ENCODE data around the gene NIP7. TPM values are rescaled to one million over a fixed set of nuclear protein-coding genes. Genes with fewer than 3 reads are reported as not detected.

The NIP7 gene
- total RNA-seq, 6 experiments from 2014 or later = 34.7 to 43.5 (median 37.1) TPM

DNA sequence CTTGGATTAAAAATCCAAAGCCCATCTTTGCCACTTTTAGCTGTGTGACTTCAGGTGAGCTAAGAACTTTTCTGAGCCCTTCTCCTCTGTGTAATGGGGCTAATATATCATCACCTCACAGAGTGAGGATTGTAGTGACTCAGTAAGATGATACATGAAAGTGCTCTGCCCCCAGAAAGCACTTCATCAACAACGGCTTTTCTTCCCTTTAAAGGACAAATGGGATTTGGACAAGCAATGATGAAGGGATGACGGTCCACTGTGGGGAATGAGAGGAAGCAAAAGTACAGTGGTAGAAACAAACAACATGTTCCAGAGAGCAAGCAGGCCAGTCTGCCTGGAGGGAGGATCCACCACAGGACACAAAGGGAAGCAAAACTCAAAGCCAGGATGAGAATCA lies 26.3 kb downstream of the NIP7 start:
- no peak for DNase-seq
- Mint-ChIP-seq H3K4me3 (no peak overlapping the region), H3K36me3 (ENCODE audit: low read depth) (peaks cover 40% of the 10 kb centered on the region), H3K9me3 (no peaks in the 10 kb centered on the region), H3K27me3 (ENCODE audit: insufficient read depth) (peaks cover 2% of the 10 kb centered on the region; the same call in 1 of the 2 replicates), H3K4me1 (ENCODE audit: low read depth) (peaks cover 12% of the 10 kb centered on the region), H3K27ac (no peak overlapping the region)
- TF ChIP-seq, protein P1, sequence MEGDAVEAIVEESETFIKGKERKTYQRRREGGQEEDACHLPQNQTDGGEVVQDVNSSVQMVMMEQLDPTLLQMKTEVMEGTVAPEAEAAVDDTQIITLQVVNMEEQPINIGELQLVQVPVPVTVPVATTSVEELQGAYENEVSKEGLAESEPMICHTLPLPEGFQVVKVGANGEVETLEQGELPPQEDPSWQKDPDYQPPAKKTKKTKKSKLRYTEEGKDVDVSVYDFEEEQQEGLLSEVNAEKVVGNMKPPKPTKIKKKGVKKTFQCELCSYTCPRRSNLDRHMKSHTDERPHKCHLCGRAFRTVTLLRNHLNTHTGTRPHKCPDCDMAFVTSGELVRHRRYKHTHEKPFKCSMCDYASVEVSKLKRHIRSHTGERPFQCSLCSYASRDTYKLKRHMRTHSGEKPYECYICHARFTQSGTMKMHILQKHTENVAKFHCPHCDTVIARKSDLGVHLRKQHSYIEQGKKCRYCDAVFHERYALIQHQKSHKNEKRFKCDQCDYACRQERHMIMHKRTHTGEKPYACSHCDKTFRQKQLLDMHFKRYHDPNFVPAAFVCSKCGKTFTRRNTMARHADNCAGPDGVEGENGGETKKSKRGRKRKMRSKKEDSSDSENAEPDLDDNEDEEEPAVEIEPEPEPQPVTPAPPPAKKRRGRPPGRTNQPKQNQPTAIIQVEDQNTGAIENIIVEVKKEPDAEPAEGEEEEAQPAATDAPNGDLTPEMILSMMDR (IDR thresholded peaks at IDR 0.05) = no peak

DNA sequence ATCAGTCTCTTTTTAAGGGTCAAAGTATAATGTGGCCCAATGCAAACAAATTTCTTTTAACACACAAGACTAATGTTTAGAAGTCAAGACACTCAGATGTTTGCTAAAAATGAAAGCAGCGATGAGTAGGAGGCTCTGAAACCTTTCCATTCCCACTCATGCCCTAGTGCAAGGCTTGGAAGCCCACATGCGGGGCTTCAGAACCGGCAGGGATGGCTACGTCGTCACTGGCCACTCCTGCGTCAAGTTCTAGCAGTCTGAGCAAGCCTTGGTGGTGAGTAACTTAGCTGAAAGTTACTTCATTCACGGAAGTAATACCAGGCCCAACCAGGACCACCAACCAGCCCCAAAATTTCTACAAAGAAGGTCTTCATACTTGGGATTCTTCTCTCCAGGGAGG lies 26.9 kb downstream of the NIP7 start:
- no peak overlapping the region for H3K27ac Mint-ChIP-seq
- peaks cover 2% of the 10 kb centered on the region; the same call in 1 of the 2 replicates for H3K27me3 Mint-ChIP-seq (ENCODE audit: insufficient read depth)
- H3K4me3 Mint-ChIP-seq = no peak overlapping the region
- DNase-seq = no peak
- TF ChIP-seq, protein P1 (IDR thresholded peaks at IDR 0.05) = no peak
- peaks cover 41% of the 10 kb centered on the region for H3K36me3 Mint-ChIP-seq (ENCODE audit: low read depth)
- peaks cover 12% of the 10 kb centered on the region for H3K4me1 Mint-ChIP-seq (ENCODE audit: low read depth)
- no peaks in the 10 kb centered on the region for H3K9me3 Mint-ChIP-seq

DNA sequence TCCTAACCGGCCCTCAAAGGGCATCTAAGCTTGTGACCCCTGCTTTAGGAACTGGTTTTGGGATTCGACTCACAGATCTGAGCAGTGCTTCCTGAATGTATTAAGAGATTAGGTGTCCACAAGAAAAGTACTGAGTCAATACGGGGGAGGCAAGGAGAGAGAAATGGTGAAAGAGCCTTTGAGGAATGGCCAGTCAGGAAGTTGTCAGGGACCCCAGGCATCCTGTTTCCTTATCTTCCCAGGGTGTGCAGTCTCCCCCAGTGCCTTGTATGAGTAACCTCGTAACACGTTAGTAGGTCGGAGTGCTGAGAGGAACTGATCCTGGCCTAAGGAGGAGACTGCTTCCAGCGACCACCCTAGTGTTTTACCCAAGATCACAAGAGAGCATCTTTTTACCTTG lies 28.4 kb downstream of the NIP7 start:
- Mint-ChIP-seq H3K4me3 (no peak overlapping the region), H3K27ac (no peak overlapping the region; the same call in 1 of the 2 replicates), H3K9me3 (no peaks in the 10 kb centered on the region), H3K27me3 (ENCODE audit: insufficient read depth) (peaks cover 2% of the 10 kb centered on the region; the same call in 1 of the 2 replicates), H3K36me3 (ENCODE audit: low read depth) (peaks cover 41% of the 10 kb centered on the region), H3K4me1 (ENCODE audit: low read depth) (peaks cover 12% of the 10 kb centered on the region)
- no peak for DNase-seq
- TF ChIP-seq, protein P1 (IDR thresholded peaks at IDR 0.05) = no peak

DNA sequence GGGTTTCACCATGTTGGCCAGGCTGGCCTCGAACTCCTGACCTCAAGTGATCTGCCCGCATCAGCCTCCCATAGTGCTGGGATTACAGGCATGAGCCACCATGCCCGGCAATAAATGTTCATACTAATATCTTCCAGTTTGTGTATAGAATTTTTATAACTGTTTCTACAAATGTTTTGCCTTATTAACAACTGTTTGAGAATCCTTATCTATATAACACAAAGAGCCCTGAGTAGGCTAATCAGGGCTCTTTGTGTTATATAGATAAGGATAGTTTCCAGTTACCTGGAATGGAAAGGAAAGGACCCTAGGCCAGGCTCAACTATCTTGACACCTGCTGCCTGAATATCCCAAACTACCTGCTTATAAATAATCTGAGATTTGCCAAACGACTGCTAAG lies 29.3 kb downstream of the NIP7 start:
- peaks cover 12% of the 10 kb centered on the region for H3K4me1 Mint-ChIP-seq (ENCODE audit: low read depth)
- H3K9me3 Mint-ChIP-seq = no peaks in the 10 kb centered on the region
- TF ChIP-seq, protein P1 (IDR thresholded peaks at IDR 0.05) = no peak
- no peak for DNase-seq
- H3K27me3 Mint-ChIP-seq (ENCODE audit: insufficient read depth) = peaks cover 2% of the 10 kb centered on the region; the same call in 1 of the 2 replicates
- H3K27ac Mint-ChIP-seq = no peak overlapping the region
- H3K4me3 Mint-ChIP-seq = no peak overlapping the region
- H3K36me3 Mint-ChIP-seq (ENCODE audit: low read depth) = peaks cover 41% of the 10 kb centered on the region

DNA sequence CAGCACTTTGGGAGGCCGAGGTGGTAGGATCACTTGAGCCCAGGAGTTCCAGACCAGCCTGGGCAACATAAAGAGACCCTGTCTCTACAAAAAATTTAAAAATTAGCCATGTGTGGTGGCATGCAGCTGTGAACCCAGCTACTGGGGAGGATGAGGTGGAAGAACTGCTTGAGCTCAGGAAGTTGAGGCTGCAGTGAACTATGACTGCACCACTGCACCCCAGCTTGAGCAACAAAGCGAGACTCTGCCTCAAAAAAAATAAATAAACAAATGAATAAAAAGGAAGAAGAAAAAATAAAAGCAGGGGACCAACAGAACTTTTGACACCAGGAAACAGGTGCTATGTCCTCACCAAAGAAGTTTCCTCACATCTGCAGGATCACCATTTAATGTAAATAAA lies 32.0 kb downstream of the NIP7 start:
- H3K27me3 Mint-ChIP-seq (ENCODE audit: insufficient read depth) = peaks cover 2% of the 10 kb centered on the region; the same call in 1 of the 2 replicates
- no peaks in the 10 kb centered on the region for H3K4me1 Mint-ChIP-seq (ENCODE audit: low read depth)
- TF ChIP-seq, protein P1 (IDR thresholded peaks at IDR 0.05) = no peak
- H3K9me3 Mint-ChIP-seq = no peaks in the 10 kb centered on the region
- no peak for DNase-seq
- no peak overlapping the region for H3K27ac Mint-ChIP-seq
- peaks cover 32% of the 10 kb centered on the region for H3K36me3 Mint-ChIP-seq (ENCODE audit: low read depth)
- H3K4me3 Mint-ChIP-seq = no peak overlapping the region

DNA sequence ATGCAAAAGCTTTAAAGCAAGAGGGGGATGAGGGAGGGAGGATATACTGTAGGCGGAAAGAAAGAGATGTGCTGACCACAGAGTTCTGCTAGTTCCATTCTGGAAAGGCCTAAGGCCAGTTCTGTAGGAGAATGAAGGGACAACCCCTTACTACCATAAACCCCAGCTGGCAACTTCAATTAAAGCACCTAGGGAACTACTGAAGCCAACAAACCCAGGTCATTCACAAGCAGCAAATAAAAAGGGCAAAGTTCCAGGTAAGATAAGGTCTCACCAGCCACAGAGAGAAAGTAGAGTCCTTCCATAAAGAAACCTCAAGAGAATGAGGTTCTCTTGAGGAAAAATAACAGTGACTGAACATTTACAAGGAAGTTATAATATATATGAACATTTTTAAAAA lies 33.4 kb downstream of the NIP7 start:
- Mint-ChIP-seq H3K4me1 (ENCODE audit: low read depth) (no peaks in the 10 kb centered on the region), H3K9me3 (no peaks in the 10 kb centered on the region), H3K27me3 (ENCODE audit: insufficient read depth) (no peaks in the 10 kb centered on the region; the same call in 1 of the 2 replicates), H3K4me3 (no peak overlapping the region), H3K36me3 (ENCODE audit: low read depth) (peaks cover 26% of the 10 kb centered on the region), H3K27ac (no peak overlapping the region)
- DNase-seq = no peak
- TF ChIP-seq, protein P1 (IDR thresholded peaks at IDR 0.05) = no peak
